Ovary (tissue), 9 donors: ENCODE data around the gene FLOT1. TPM values are rescaled to one million over a fixed set of nuclear protein-coding genes. Genes with fewer than 3 reads are reported as not detected.
A peak's percentile ranks its signal among the peaks of the same experiment; 100 is the strongest.

ENCODE experiments used
- DNase-seq, 5 donors: peaks; one replicate each; pipeline ENCODE4 v3.0.0-alpha.2; 2019 to 2020
- H3K27ac ChIP-seq, 2 donors: fragments of 200-600 bp; one replicate each; pipeline versions ENCODE4 v1.5.1 to v1.8.0; 2019 to 2022
- H3K27me3 ChIP-seq: fragments of 200-600 bp; one replicate; pipeline ENCODE4 v1.8.0; 2022
- H3K36me3 ChIP-seq: fragments of 200-600 bp; sonication (generic); one replicate; pipeline ENCODE4 v1.5.1; 2019
- H3K4me1 ChIP-seq: one replicate; pipeline ENCODE4 v1.8.1; 2013; ENCODE audit warnings: mild to moderate bottlenecking, moderate library complexity; ENCODE audit not compliant: insufficient read depth
- H3K4me3 ChIP-seq: fragments of 200-600 bp; sonication (generic); one replicate; pipeline ENCODE4 v1.5.1; 2017
- H3K9me3 ChIP-seq, 2 donors: fragments of 200-600 bp in 1 of 2; sonication (generic) in 1 of 2; one replicate each; pipeline versions ENCODE4 v1.5.1 to v1.8.1; 2013 to 2019; ENCODE audit warnings: mild to moderate bottlenecking in 1 of 2, moderate library complexity in 1 of 2
- CTCF ChIP-seq, 3 donors: fragments of 450-650 bp in 2 of 3; fragments of 200-600 bp in 1 of 3; IDR thresholded peaks; one replicate each; pipeline versions ENCODE4 v1.5.1 to v1.8.0; 2016 to 2022; ENCODE audit warnings: antibody characterized with exemption in 3 of 3, mild to moderate bottlenecking in 1 of 3
- EP300 ChIP-seq: sonication (generic); formaldehyde crosslinking; IDR thresholded peaks from one replicate; pipeline ENCODE4 v1.6.1; 2017; ENCODE audit warnings: antibody characterized with exemption
- POLR2A ChIP-seq: fragments of 450-650 bp; IDR thresholded peaks from one replicate; pipeline ENCODE4 v1.6.1; 2017; ENCODE audit warnings: antibody characterized with exemption, mild to moderate bottlenecking, moderate library complexity
- WGBS, 3 donors: extraction: QIAGEN DNeasy Blood & Tissue Kit in 1 of 3; methylation state at CpG; one replicate each; pipeline versions ENCODE4 v1.1.5 to v1.1.7; 2013 to 2017; 5-methylcytosine and 5-hydroxymethylcytosine counted together
- intact Hi-C, 4 donors: fragments of 100-400 bp; cut with DNase I; formaldehyde crosslinking; loops; one replicate each; pipeline versions ENCODE4 v1.11.0 to v1.15.1; 2022 to 2023
- polyA plus RNA-seq, 2 donors: library from polyadenylated mRNA; stranded (reverse); fragments of 200-250 nt in 1 of 2; fragments of 350-450 nt in 1 of 2; fragmentation: Illumina TruSeq in 1 of 2; extraction: RNeasy Lipid Tissue Mini Kit (QIAGEN cat#74804) in 1 of 2; gene quantifications; one replicate each; pipeline ENCODE4 v1.2.3, GENCODE V29; 2013 to 2014
- small RNA-seq: library from RNA; depleted of rRNA; stranded (forward); fragments of <200 nt; gene quantifications from one replicate; pipeline ENCODE3, GENCODE V24; 2016
- total RNA-seq, 7 donors: library from RNA; depleted of rRNA in 2 of 7; stranded (reverse); fragments of >200 nt in 2 of 7; fragmentation: NEBNext Ultra II Directional in 3 of 7; extraction: Animal tissue kit (Norgen Biotek cat#: 25700) in 3 of 7; gene quantifications; one replicate each; pipeline versions ENCODE4 v1.1.0 to v1.2.4, GENCODE V29; 2016 to 2023
- donor health status: DM: no; HTN: no; CAD: no; lungs with moderate emphysema.
- donor health status: DM: no; HTN: no; CAD: no.
- donor health status: Bipolar disorder and iron deficiency.
- donor health status: DM: yes; HTN: yes; CAD: no.
- donor health status: DM: no; HTN: no; CAD: no.
- donor health status: DM: yes; HTN: yes; CAD: no.

Gene FLOT1
- total and polyA plus RNA-seq, 9 donors = 64.1 to 180 (median 124) TPM

GRCh38 chr6:30679765-30680535 lies 62.5 kb downstream of the FLOT1 start:
- Histone ChIP-seq H3K36me3 (no peaks in the 10 kb centered on the region), H3K4me1 (peaks cover 12% of the 10 kb centered on the region), H3K9me3 (no peaks in the 10 kb centered on the region), H3K27ac (peak overlapping the region in 1 of 2 donors; percentile 38), H3K4me3 (no peak overlapping the region), H3K27me3 (no peaks in the 10 kb centered on the region)
- 58 to 67% (median 66%) methylated on average over 7 of the region's 7 CpGs for WGBS, 3 donors
- DNase-seq = no peak
- no peak for TF ChIP-seq POLR2A
- TF ChIP-seq CTCF (IDR thresholded peaks at IDR 0.05) = no peak
- TF ChIP-seq EP300 = no peak
- intact Hi-C loops = loop anchor here (1.0 to 10.0 kb wide), 8 partner anchors 42 to 395 kb away; partner anchors contain the start of gene DDR1 (in 2 of the 4)

GRCh38 chr6:30678964-30679726 lies 63.3 kb downstream of the FLOT1 start:
- Histone ChIP-seq H3K9me3 (no peaks in the 10 kb centered on the region), H3K36me3 (no peaks in the 10 kb centered on the region), H3K4me3 (no peak overlapping the region), H3K27ac (peak overlapping the region in 1 of 2 donors; percentile 2), H3K4me1 (peaks cover 10% of the 10 kb centered on the region), H3K27me3 (no peaks in the 10 kb centered on the region)
- 10 to 13% (median 11%) methylated on average over 31 of the region's 31 CpGs for WGBS, 3 donors
- TF ChIP-seq EP300 (no peak), CTCF (IDR thresholded peaks at IDR 0.05) (peak; percentile 89 to 96 (median 96)), POLR2A (no peak)
- intact Hi-C loops = loop anchor here in 3 of 4 donors (1.0 to 10.0 kb wide), 7 partner anchors 43 to 396 kb away; no protein-coding TSS in a partner anchor
- peak; percentile 79 to 92 (median 90) for DNase-seq

Small RNAs within 50 kb of the gene (small RNA-seq; reads per million reads assigned to genes)
- not detected for gene RF00019
- not detected for gene RN7SL353P

Other genes starting within 250 kb of the FLOT1 start
- 100 to 1,000 TPM in 4 of 7 donors, 10 to 100 TPM in 3; 42.4 to 128 (median 103) TPM for gene GNL1, start 186.2 kb downstream of the FLOT1 start, total RNA-seq
- gene GNL1, start 186.2 kb downstream of the FLOT1 start, polyA plus RNA-seq = 10 to 100 TPM; 77.8 to 80.4 TPM
- 10 to 100 TPM in 6 of 7 donors, 1 to 10 TPM in 1; 8.6 to 35.0 (median 20.9) TPM for gene PRR3, start 185.4 kb downstream of the FLOT1 start, total RNA-seq
- gene PRR3, start 185.4 kb downstream of the FLOT1 start, polyA plus RNA-seq = 10 to 100 TPM; 19.0 to 29.6 TPM
- 10 to 100 TPM; 16.3 to 50.5 (median 36.0) TPM for gene ABCF1, start 171.2 kb downstream of the FLOT1 start, total RNA-seq
- 10 to 100 TPM; 18.8 to 60.6 TPM for gene ABCF1, start 171.2 kb downstream of the FLOT1 start, polyA plus RNA-seq
- gene PPP1R10, start 125.4 kb downstream of the FLOT1 start, total RNA-seq = 100 to 1,000 TPM in 1 of 7 donors, 10 to 100 TPM in 6; 44.7 to 106 (median 76.0) TPM
- gene PPP1R10, start 125.4 kb downstream of the FLOT1 start, polyA plus RNA-seq = 10 to 100 TPM; 34.7 to 88.3 TPM
- gene MRPS18B, start 124.8 kb downstream of the FLOT1 start, total RNA-seq = 10 to 100 TPM; 40.7 to 61.4 (median 52.9) TPM
- gene MRPS18B, start 124.8 kb downstream of the FLOT1 start, polyA plus RNA-seq = 10 to 100 TPM; 62.4 to 69.0 TPM
- 10 to 100 TPM in 4 of 7 donors, 1 to 10 TPM in 3; 5.6 to 20.5 (median 11.4) TPM for gene ATAT1, start 115.8 kb downstream of the FLOT1 start, total RNA-seq
- gene ATAT1, start 115.8 kb downstream of the FLOT1 start, polyA plus RNA-seq = 10 to 100 TPM in 1 of 2 donors, 1 to 10 TPM in 1; 9.2 to 18.6 TPM
- gene C6orf136, start 95.6 kb downstream of the FLOT1 start, total RNA-seq = 10 to 100 TPM in 6 of 7 donors, 1 to 10 TPM in 1; 6.0 to 20.0 (median 14.8) TPM
- 1 to 10 TPM; 6.4 to 9.3 TPM for gene C6orf136, start 95.6 kb downstream of the FLOT1 start, polyA plus RNA-seq
- 10 to 100 TPM; 18.0 to 27.4 (median 22.5) TPM for gene DHX16, start 69.7 kb downstream of the FLOT1 start, total RNA-seq
- 10 to 100 TPM; 19.3 to 27.4 TPM for gene DHX16, start 69.7 kb downstream of the FLOT1 start, polyA plus RNA-seq
- gene PPP1R18, start 56.0 kb downstream of the FLOT1 start, total RNA-seq = 10 to 100 TPM; 14.7 to 86.4 (median 56.0) TPM
- gene PPP1R18, start 56.0 kb downstream of the FLOT1 start, polyA plus RNA-seq = 10 to 100 TPM; 51.0 to 95.9 TPM
- gene NRM, start 51.7 kb downstream of the FLOT1 start, total RNA-seq = 10 to 100 TPM in 5 of 7 donors, 1 to 10 TPM in 2; 3.4 to 23.2 (median 15.3) TPM
- gene NRM, start 51.7 kb downstream of the FLOT1 start, polyA plus RNA-seq = 10 to 100 TPM; 15.3 to 15.4 TPM
- 10 to 100 TPM; 13.1 to 62.5 (median 43.9) TPM for gene MDC1, start 25.4 kb downstream of the FLOT1 start, total RNA-seq
- 10 to 100 TPM; 20.1 to 39.0 TPM for gene MDC1, start 25.4 kb downstream of the FLOT1 start, polyA plus RNA-seq
- 100 to 1,000 TPM; 242 to 697 (median 630) TPM for gene TUBB, start 22.3 kb downstream of the FLOT1 start, total RNA-seq
- 100 to 1,000 TPM; 370 to 772 TPM for gene TUBB, start 22.3 kb downstream of the FLOT1 start, polyA plus RNA-seq
- 100 to 1,000 TPM in 1 of 7 donors, 10 to 100 TPM in 5, 1 to 10 TPM in 1; 9.7 to 221 (median 20.6) TPM for gene IER3, start 1.9 kb upstream of the FLOT1 start, total RNA-seq
- 10 to 100 TPM; 16.1 to 30.6 TPM for gene IER3, start 1.9 kb upstream of the FLOT1 start, polyA plus RNA-seq
- gene DDR1, start 141.8 kb upstream of the FLOT1 start, total RNA-seq = 100 to 1,000 TPM in 2 of 7 donors, 10 to 100 TPM in 5; 20.1 to 116 (median 83.7) TPM
- gene DDR1, start 141.8 kb upstream of the FLOT1 start, polyA plus RNA-seq = 10 to 100 TPM; 21.7 to 35.4 TPM
- 10 to 100 TPM in 6 of 7 donors, 1 to 10 TPM in 1; 5.6 to 43.9 (median 25.7) TPM for gene GTF2H4, start 165.5 kb upstream of the FLOT1 start, total RNA-seq
- 10 to 100 TPM; 22.0 to 24.5 TPM for gene GTF2H4, start 165.5 kb upstream of the FLOT1 start, polyA plus RNA-seq
- 10 to 100 TPM in 6 of 7 donors, 1 to 10 TPM in 1; 6.7 to 32.3 (median 19.8) TPM for gene VARS2, start 171.6 kb upstream of the FLOT1 start, total RNA-seq
- gene VARS2, start 171.6 kb upstream of the FLOT1 start, polyA plus RNA-seq = 10 to 100 TPM; 17.0 to 23.4 TPM
- 1 to 10 TPM in 1 of 7 donors, under 1 TPM in 2, not detected in 4; 0.80 to 3.1 (median 0.82) TPM for gene SFTA2, start 189.5 kb upstream of the FLOT1 start, total RNA-seq
- gene SFTA2, start 189.5 kb upstream of the FLOT1 start, polyA plus RNA-seq = not detected
- under 1 TPM in 1 of 7 donors, not detected in 6; under 0.01 TPM for gene MUCL3, start 198.3 kb upstream of the FLOT1 start, total RNA-seq
- gene MUCL3, start 198.3 kb upstream of the FLOT1 start, polyA plus RNA-seq = not detected
- gene MUC21, start 241.0 kb upstream of the FLOT1 start, total RNA-seq = not detected
- gene MUC21, start 241.0 kb upstream of the FLOT1 start, polyA plus RNA-seq = not detected